Measurements from ENCODE around the gene C1orf50. TPM values are rescaled to one million over a fixed set of nuclear protein-coding genes. Genes with fewer than 3 reads are reported as not detected.

C1orf50 gene
- total and polyA plus RNA-seq, 2 donors (not counting 1 experiment from before 2014, with no cell fraction given): 2.7 to 17.1 TPM

GRCh38 chr1:42761567-42761966, 5.5 kb upstream of the C1orf50 start:
- ChIA-PET CTCF (interaction anchor here (1.6 kb wide), 1 partner anchor 15 kb away, joined by 6 read pairs; no protein-coding TSS in a partner anchor), POLR2A (no interaction called here)
- WGBS (ENCODE audit: insufficient coverage): no CpG with 5 or more reads among the region's 4 CpGs
- Mint-ChIP-seq H3K4me3 (no peak overlapping the region), H3K9me3 (ENCODE audit: insufficient read depth) (no peaks in the 10 kb centered on the region), H3K4me1 (peaks cover 16% of the 10 kb centered on the region), H3K27ac (no peak overlapping the region), H3K27me3 (no peaks in the 10 kb centered on the region)
- no peaks in the 10 kb centered on the region for H4K20me1 ChIP-seq (ENCODE audit: control insufficient read depth, insufficient read depth, low read length, poor library complexity, severe bottlenecking)
- H3K9ac ChIP-seq (ENCODE audit: low read length): no peak overlapping the region
- intact Hi-C loops (cut with micrococcal nuclease): loop anchor here (10.0 kb wide), 1 partner anchor 1183 kb away; the partner anchor contains the start of gene IPO13
- no peak overlapping the region for H3K27ac ChIP-seq (ENCODE audit: low read length in 2 of 2)
- no peak overlapping the region for H2AFZ ChIP-seq (ENCODE audit: insufficient read depth, low read depth, low read length, poor library complexity, severe bottlenecking)
- no peaks in the 10 kb centered on the region for H3K9me3 ChIP-seq (ENCODE audit: control extremely low read depth in 1 of 3, control insufficient read depth in 2 of 3, insufficient read depth in 1 of 3, low read length in 2 of 3)
- H3K36me3 ChIP-seq (replicated peaks in 1 of 2; ENCODE audit: control extremely low read depth in 1 of 2, control insufficient read depth in 1 of 2, extremely low read depth in 1 of 2, insufficient read depth in 2 of 2, low read length in 1 of 2): peaks cover 2 to 9% of the 10 kb centered on the region in 2 experiments
- H3K4me3 ChIP-seq (ENCODE audit: control extremely low read depth in 1 of 5, extremely low read depth in 1 of 5, insufficient read depth in 1 of 5, low read depth in 2 of 5, low read length in 4 of 5): no peak overlapping the region
- no peak for TF ChIP-seq EZH2 (IDR thresholded peaks at IDR 0.05; ENCODE audit: borderline replicate concordance, insufficient read depth, low read depth, low read length, poor library complexity, severe bottlenecking)
- no peak for TF ChIP-seq CTCF (IDR thresholded peaks at IDR 0.05)
- no peaks in the 10 kb centered on the region for H3K27me3 ChIP-seq (replicated peaks in 1 of 4; ENCODE audit: control extremely low read depth in 1 of 4, control insufficient read depth in 3 of 4, insufficient read depth in 4 of 4, low read length in 3 of 4)
- no peak overlapping the region for H3K4me2 ChIP-seq (replicated peaks; ENCODE audit: low read depth, low read length, poor library complexity, severe bottlenecking)
- H3K4me1 ChIP-seq (ENCODE audit: control insufficient read depth in 2 of 2, insufficient read depth in 2 of 2, low read length in 2 of 2): peaks cover 30 to 38% of the 10 kb centered on the region in 2 donors
- ATAC-seq (ENCODE audit: low read depth) (no peak), DNase-seq (no peak)
- H3K79me2 ChIP-seq (ENCODE audit: control insufficient read depth, insufficient read depth, low read length): peaks cover 40% of the 10 kb centered on the region

- Histone ChIP-seq H2AFZ (ENCODE audit: insufficient read depth, low read depth, low read length, poor library complexity, severe bottlenecking) (no peak overlapping the region), H4K20me1 (ENCODE audit: control insufficient read depth, insufficient read depth, low read length, poor library complexity, severe bottlenecking) (no peaks in the 10 kb centered on the region), H3K79me2 (ENCODE audit: control insufficient read depth, insufficient read depth, low read length) (peaks cover 45% of the 10 kb centered on the region), H3K4me2 (replicated peaks; ENCODE audit: low read depth, low read length, poor library complexity, severe bottlenecking) (no peak overlapping the region), H3K9ac (ENCODE audit: low read length) (no peak overlapping the region), H3K4me3 (ENCODE audit: control extremely low read depth in 1 of 5, extremely low read depth in 1 of 5, insufficient read depth in 1 of 5, low read depth in 2 of 5, low read length in 4 of 5) (no peak overlapping the region), H3K27ac (ENCODE audit: low read length in 2 of 2) (no peak overlapping the region), H3K4me1 (ENCODE audit: control insufficient read depth in 2 of 2, insufficient read depth in 2 of 2, low read length in 2 of 2) (peaks cover 30 to 38% of the 10 kb centered on the region in 2 donors), H3K27me3 (replicated peaks in 1 of 4; ENCODE audit: control extremely low read depth in 1 of 4, control insufficient read depth in 3 of 4, insufficient read depth in 4 of 4, low read length in 3 of 4) (no peaks in the 10 kb centered on the region), H3K36me3 (replicated peaks in 1 of 2; ENCODE audit: control extremely low read depth in 1 of 2, control insufficient read depth in 1 of 2, extremely low read depth in 1 of 2, insufficient read depth in 2 of 2, low read length in 1 of 2) (peaks cover 2 to 6% of the 10 kb centered on the region in 2 experiments), H3K9me3 (ENCODE audit: control extremely low read depth in 1 of 3, control insufficient read depth in 2 of 3, insufficient read depth in 1 of 3, low read length in 2 of 3) (no peaks in the 10 kb centered on the region)
- Mint-ChIP-seq H3K4me3 (no peak overlapping the region), H3K9me3 (ENCODE audit: insufficient read depth) (no peaks in the 10 kb centered on the region), H3K27ac (no peak overlapping the region), H3K4me1 (peaks cover 15% of the 10 kb centered on the region), H3K27me3 (no peaks in the 10 kb centered on the region)
- CTCF ChIA-PET: no interaction called here
- WGBS (ENCODE audit: insufficient coverage): 56% methylated on average over 3 of the region's 5 CpGs
- DNase-seq (no peak), ATAC-seq (ENCODE audit: low read depth) (no peak)
- TF ChIP-seq EZH2 (IDR thresholded peaks at IDR 0.05; ENCODE audit: borderline replicate concordance, insufficient read depth, low read depth, low read length, poor library complexity, severe bottlenecking) (no peak), CTCF (IDR thresholded peaks at IDR 0.05) (no peak)
- intact Hi-C loops (cut with micrococcal nuclease): loop anchor here (10.0 kb wide), 1 partner anchor 1183 kb away; the partner anchor contains the start of gene IPO13
- POLR2A ChIA-PET: no interaction called here
Measured at GRCh38 chr1:42762269-42762668, 4.8 kb upstream of the C1orf50 start.

All from B cell (primary cell).